K562 (cell line): ENCODE measurements around the gene TTC28. TPM values are rescaled to one million over a fixed set of nuclear protein-coding genes. Genes with fewer than 3 reads are reported as not detected.

Experiments
- ATAC-seq: fragments of 200-7000 bp; cut with Tn5 transposase; 3 replicates; pipeline ENCODE4 v1.9.1; 2020; ENCODE audit warnings: moderate library complexity
- BruUV-seq: library from RNA; stranded (reverse); fragments of 400-500 nt; replicated peaks from 2 replicates; lab custom pipeline; 2021; lab: Mats Ljungman, UMichigan
- CTCF ChIA-PET: fragments of 300-600 bp; formaldehyde crosslinking; extraction: SDS; loops from one replicate; lab custom pipeline; 2021; ENCODE audit warnings: low intra/inter-chr PET ratio; lab: Yijun Ruan, JAX
- POLR2A ChIA-PET: fragments of 300-600, 350-650 bp; sonication (Branson Sonifier 250); formaldehyde crosslinking; extraction: SDS; loops from one replicate; lab custom pipeline; 2021; ENCODE audit warnings: antibody characterized with exemption, inconsistent platforms; lab: Yijun Ruan, JAX
- DNase-seq, 4 experiments: peaks; one replicate each; pipeline versions ENCODE4 v3.0.0 to v3.0.0-alpha.2; 2011 to 2018; ENCODE audit warnings: low spot score in 3 of 4, mixed read lengths in 3 of 4; ENCODE audit errors: extremely low read depth in 1 of 4
- FAIRE-seq: peaks from 2 replicates; lab custom pipeline; 2011; peaks lifted over from hg19 to GRCh38; lab: Jason Lieb, UNC
- H2AFZ ChIP-seq: 2 replicates; pipeline ENCODE4 v1.6.0; 2011; ENCODE audit warnings: low read depth, low read length, control low read depth, inconsistent platforms
- H3K27ac ChIP-seq: fragments of 200-600 bp; 3 replicates; pipeline ENCODE4 v1.8.0; 2011; ENCODE audit warnings: low read depth, mild to moderate bottlenecking, control low read depth, inconsistent platforms, low read length, moderate library complexity, mixed read lengths; ENCODE audit errors: extremely low read depth
- H3K27me3 ChIP-seq, 2 experiments: fragments of 300-600 bp in 1 of 2; 2 replicates in 1 of 2; 3 replicates in 1 of 2; pipeline versions ENCODE4 v1.6.0 to v1.8.0; 2011; ENCODE audit warnings: inconsistent platforms in 2 of 2, low read length in 2 of 2, mild to moderate bottlenecking in 1 of 2, mixed read lengths in 1 of 2, moderate library complexity in 1 of 2; ENCODE audit not compliant: control insufficient read depth in 2 of 2, insufficient read depth in 2 of 2
- H3K36me3 ChIP-seq: fragments of 300-600 bp; 3 replicates; pipeline ENCODE4 v1.8.0; 2011; ENCODE audit warnings: mild to moderate bottlenecking, low read length, inconsistent platforms; ENCODE audit not compliant: control insufficient read depth, insufficient read depth
- H3K4me1 ChIP-seq, 2 experiments: fragments of 200-600 bp in 1 of 2; replicated peaks in 1 of 2; 2 replicates in 1 of 2; 3 replicates in 1 of 2; pipeline versions ENCODE4 v1.5.1 to v1.8.0; 2011; ENCODE audit warnings: inconsistent platforms in 2 of 2, low read length in 2 of 2, mild to moderate bottlenecking in 1 of 2, mixed read lengths in 1 of 2, moderate library complexity in 1 of 2; ENCODE audit not compliant: control insufficient read depth in 2 of 2, insufficient read depth in 2 of 2
- H3K4me2 ChIP-seq: 2 replicates; pipeline ENCODE4 v1.6.1; 2011; ENCODE audit warnings: low read length, control low read depth, inconsistent platforms, mixed read lengths; ENCODE audit not compliant: insufficient read depth
- H3K4me3 ChIP-seq: fragments of 200-600 bp; sonication (generic), shearing (Covaris generic); 2 replicates; pipeline ENCODE4 v1.5.1; 2016; ENCODE audit warnings: control low read depth, inconsistent platforms
- H3K79me2 ChIP-seq: fragments of 200-600 bp; 3 replicates; pipeline ENCODE4 v1.8.0; 2011; ENCODE audit warnings: low read length, inconsistent platforms; ENCODE audit not compliant: control insufficient read depth, insufficient read depth
- H3K9ac ChIP-seq, 2 experiments: 2 replicates each; pipeline versions ENCODE4 v1.6.0 to v1.6.1; 2011; ENCODE audit warnings: low read depth in 2 of 2, low read length in 2 of 2, control low read depth in 1 of 2, inconsistent platforms in 1 of 2, mild to moderate bottlenecking in 1 of 2, mixed read lengths in 1 of 2; ENCODE audit not compliant: insufficient read depth in 1 of 2
- H3K9me1 ChIP-seq: one replicate; pipeline ENCODE4 v1.6.0; 2011; ENCODE audit warnings: inconsistent platforms, mild to moderate bottlenecking, low read length, moderate library complexity; ENCODE audit not compliant: control insufficient read depth, insufficient read depth
- H3K9me3 ChIP-seq: replicated peaks from 2 replicates; pipeline ENCODE4 v1.5.1; 2011; ENCODE audit warnings: low read depth, low read length, inconsistent platforms; ENCODE audit not compliant: control insufficient read depth, insufficient read depth
- H4K20me1 ChIP-seq: replicated peaks from 2 replicates; pipeline ENCODE4 v1.6.1; 2011; ENCODE audit warnings: low read length, inconsistent platforms, mixed read lengths; ENCODE audit not compliant: control insufficient read depth, insufficient read depth
- CC2D1A ChIP-seq: fragments of 450-650 bp; IDR thresholded peaks from 2 replicates; pipeline ENCODE4 v1.6.1; 2017; ENCODE audit warnings: mild to moderate bottlenecking
- ELK1 ChIP-seq: sonication (generic); formaldehyde crosslinking; IDR thresholded peaks from 2 replicates; pipeline ENCODE4 v1.8.1; 2022; ENCODE audit warnings: missing genetic modification reagents
- HDAC1 ChIP-seq, 2 experiments: fragments of 450-650 bp; IDR thresholded peaks; 2 replicates each; pipeline ENCODE4 v1.6.1; 2016 to 2017; ENCODE audit warnings: inconsistent platforms in 1 of 2, mild to moderate bottlenecking in 1 of 2, moderate library complexity in 1 of 2
- KAT7 ChIP-seq: sonication (generic); formaldehyde crosslinking; IDR thresholded peaks from 2 replicates; pipeline ENCODE4 v1.8.0; 2022; ENCODE audit warnings: missing genetic modification reagents, mild to moderate bottlenecking, borderline replicate concordance
- KLF16 ChIP-seq: IDR thresholded peaks from 2 replicates; pipeline ENCODE4 v1.6.1; 2016; ENCODE audit warnings: antibody characterized with exemption
- MED1 ChIP-seq: sonication (generic); formaldehyde crosslinking; IDR thresholded peaks from 2 replicates; pipeline ENCODE4 v1.8.1; 2023; ENCODE audit warnings: missing genetic modification reagents, borderline replicate concordance
- THAP12 ChIP-seq: fragments of 250-450 bp; sonication (Bioruptor Pico); IDR thresholded peaks from 2 replicates; pipeline ENCODE4 v1.9.0; 2021; ENCODE audit warnings: mild to moderate bottlenecking, inconsistent platforms
- THRA ChIP-seq: fragments of 450-650 bp; IDR thresholded peaks from 2 replicates; pipeline ENCODE4 v1.6.1; 2017; ENCODE audit warnings: mild to moderate bottlenecking, moderate library complexity
- THRAP3 ChIP-seq: fragments of 450-650 bp; IDR thresholded peaks from 2 replicates; pipeline ENCODE4 v1.6.1; 2016; ENCODE audit warnings: mild to moderate bottlenecking, inconsistent platforms, borderline replicate concordance
- TRIM24 ChIP-seq, 2 experiments: fragments of 450-650 bp; IDR thresholded peaks; 2 replicates each; pipeline ENCODE4 v1.6.1; 2016
- USF2 ChIP-seq: sonication (generic); formaldehyde crosslinking; IDR thresholded peaks from 2 replicates; pipeline ENCODE4 v1.5.0; 2020; ENCODE audit warnings: missing genetic modification reagents
- ZBTB43 ChIP-seq: sonication (generic); formaldehyde crosslinking; IDR thresholded peaks from 2 replicates; pipeline ENCODE4 v1.8.0; 2023; ENCODE audit warnings: mild to moderate bottlenecking, missing genetic modification reagents
- ZNF41 ChIP-seq: fragments of 250-450 bp; sonication (Bioruptor Pico); conservative IDR thresholded peaks from 2 replicates; pipeline ENCODE4 v1.4.0; 2020; ENCODE audit warnings: mild to moderate bottlenecking
- ZNF431 ChIP-seq: sonication (generic); formaldehyde crosslinking; IDR thresholded peaks from 2 replicates; pipeline ENCODE4 v1.8.0; 2022; ENCODE audit warnings: mild to moderate bottlenecking, missing genetic modification reagents
- ZNF79 ChIP-seq: fragments of 250-450 bp; sonication (Bioruptor Pico); IDR thresholded peaks from 2 replicates; pipeline ENCODE4 v1.4.0; 2020; ENCODE audit warnings: low read depth, mild to moderate bottlenecking, moderate library complexity
- WGBS: fragments of 100-300 bp; shearing (Covaris generic); methylation state at CpG from one replicate; pipeline ENCODE4 v1.1.6; 2016; ENCODE audit warnings: low coverage, mixed read lengths; ENCODE audit not compliant: insufficient coverage; ENCODE audit errors: missing lambda C conversion rate; 5-methylcytosine and 5-hydroxymethylcytosine counted together
- in situ Hi-C: fragments of 300-500 bp; cut with MboI; formaldehyde crosslinking; loops from 4 replicates; pipeline ENCODE4 v1.15.0; 2018; ENCODE audit warnings: inconsistent platforms, mixed read lengths
- intact Hi-C: fragments of 100-400 bp; cut with micrococcal nuclease; formaldehyde crosslinking; loops from 2 replicates; pipeline ENCODE4 v1.14.2; 2022
- polyA plus RNA-seq, 8 experiments: library from polyadenylated mRNA; depleted of rRNA in 4 of 8; stranded (reverse) in 5 of 8; unstranded in 3 of 8; fragments of >200 nt; fragmentation: Nextera tagmentation in 2 of 8; fragmentation: Illumina TruSeq in 1 of 8; extraction: Ambion mirVana in 2 of 8; extraction: Trizol in 1 of 8; gene quantifications; 2 replicates each; pipeline versions ENCODE4 v1.2.1 to v1.2.3, GENCODE V29; 2011 to 2014; ENCODE audit warnings: inconsistent platforms in 1 of 8, missing spikeins in 1 of 8
- total RNA-seq, 7 experiments: library from RNA; depleted of rRNA in 6 of 7; stranded (reverse); fragments of >200 nt in 6 of 7; fragmentation: Illumina TruSeq in 2 of 7; extraction: Trizol in 2 of 7; gene quantifications; 2 replicates each; pipeline versions ENCODE4 v1.2.1 to v1.2.3, GENCODE V29; 2011 to 2021; ENCODE audit warnings: low replicate concordance in 1 of 7

The TTC28 gene
- total and polyA plus RNA-seq, 9 of the 15 experiments (the other 6 are each of a cell fraction or from before 2014, with no cell fraction given): 0.22 to 10.7 (median 3.1) TPM

GRCh38 chr22:28207281-28208030, 472.2 kb downstream of the TTC28 start:
- intact Hi-C loops (no loop called here), in situ Hi-C loops (no loop called here)
- no peak for ATAC-seq
- H4K20me1 ChIP-seq: no peaks in the 10 kb centered on the region
- POLR2A ChIA-PET: no interaction called here
- CTCF ChIA-PET: interaction anchor here (0.6 kb wide), 1 partner anchor 15 kb away, joined by 3 read pairs; no protein-coding TSS in a partner anchor
- no peaks in the 10 kb centered on the region for H3K36me3 ChIP-seq
- no peaks in the 10 kb centered on the region for H3K9me1 ChIP-seq
- no peak overlapping the region for H3K4me2 ChIP-seq
- H3K4me1 ChIP-seq: no peaks in the 10 kb centered on the region
- DNase-seq: no peak
- H3K4me3 ChIP-seq: no peak overlapping the region
- no TSS peak for BruUV-seq
- FAIRE-seq: no peak
- no peak overlapping the region for H2AFZ ChIP-seq
- H3K27me3 ChIP-seq: no peaks in the 10 kb centered on the region
- no peaks in the 10 kb centered on the region for H3K9me3 ChIP-seq
- no peak overlapping the region for H3K9ac ChIP-seq
- H3K27ac ChIP-seq: no peak overlapping the region
- no peaks in the 10 kb centered on the region for H3K79me2 ChIP-seq
- 49% methylated on average over 6 of the region's 6 CpGs for WGBS
- no peak for TF ChIP-seq USF2 (CRISPR knock-in tag)
- no peak for TF ChIP-seq ZNF41
- TF ChIP-seq ZBTB43 (CRISPR knock-in tag): no peak
- no peak for TF ChIP-seq HDAC1 (IDR thresholded peaks at IDR 0.05)
- no peak for TF ChIP-seq THRA
- TF ChIP-seq ELK1 (CRISPR knock-in tag): no peak
- no peak for TF ChIP-seq KAT7 (CRISPR knock-in tag)
- no peak for TF ChIP-seq TRIM24 (IDR thresholded peaks at IDR 0.05)
- TF ChIP-seq KLF16: no peak
- TF ChIP-seq CC2D1A: no peak
- TF ChIP-seq THAP12 (CRISPR knock-in tag): no peak
- TF ChIP-seq ZNF79 (CRISPR knock-in tag): no peak
- TF ChIP-seq MED1: no peak
- TF ChIP-seq THRAP3: no peak
- TF ChIP-seq ZNF431 (CRISPR knock-in tag): no peak
